Vagina (tissue), 2 donors: ENCODE results near the gene AFF3. TPM values are rescaled to one million over a fixed set of nuclear protein-coding genes. Genes with fewer than 3 reads are reported as not detected.

Experiments
- DNase-seq, 2 donors: peaks; one replicate each; pipeline ENCODE4 v3.0.0-alpha.2; 2017; ENCODE audit errors: extremely low spot score in 2 of 2
- H3K27ac ChIP-seq: fragments of 200-600 bp; sonication (generic); one replicate; pipeline ENCODE4 v1.5.1; 2019
- H3K27me3 ChIP-seq: fragments of 200-600 bp; sonication (generic); one replicate; pipeline ENCODE4 v1.5.1; 2019
- H3K36me3 ChIP-seq, 2 donors: fragments of 200-600 bp; sonication (generic); one replicate each; pipeline ENCODE4 v1.5.1; 2017 to 2019
- H3K4me1 ChIP-seq: fragments of 200-600 bp; sonication (generic); one replicate; pipeline ENCODE4 v1.5.1; 2019
- H3K4me3 ChIP-seq, 2 donors: fragments of 200-600 bp; sonication (generic); 1 replicate in 1 of 2; 2 replicates in 1 of 2; pipeline ENCODE4 v1.5.1; 2016 to 2019
- H3K9me3 ChIP-seq: fragments of 200-600 bp; sonication (generic); one replicate; pipeline ENCODE4 v1.5.1; 2019
- POLR2A ChIP-seq, 2 donors: fragments of 450-650 bp; IDR thresholded peaks; one replicate each; pipeline ENCODE4 v1.6.1; 2017; ENCODE audit warnings: antibody characterized with exemption in 2 of 2, mild to moderate bottlenecking in 2 of 2, moderate library complexity in 2 of 2
- POLR2AphosphoS5 ChIP-seq, 2 donors: sonication (generic); formaldehyde crosslinking; IDR thresholded peaks; one replicate each; pipeline ENCODE4 v1.9.0; 2017; ENCODE audit warnings: antibody characterized with exemption in 2 of 2, mild to moderate bottlenecking in 2 of 2, low read depth in 1 of 2; ENCODE audit not compliant: insufficient read depth in 1 of 2
- intact Hi-C: fragments of 100-400 bp; cut with DNase I; formaldehyde crosslinking; loops from one replicate; pipeline ENCODE4 v1.15.1; 2023
- total RNA-seq: library from RNA; depleted of rRNA; stranded (reverse); fragments of >200 nt; gene quantifications from one replicate; pipeline ENCODE4 v1.2.3, GENCODE V29; 2016
- TF ChIP-seq, protein P1 (sequence below), 3 experiments: fragments of 450-650 bp in 2 of 3; fragments of 200-600 bp in 1 of 3; sonication (generic) in 1 of 3; IDR thresholded peaks; one replicate each; pipeline ENCODE4 v1.5.1; 2017 to 2019; ENCODE audit warnings: antibody characterized with exemption in 3 of 3, mild to moderate bottlenecking in 2 of 3, moderate library complexity in 2 of 3

The AFF3 gene
- total RNA-seq, 1 donor from 2014 or later = 7.6 TPM

DNA sequence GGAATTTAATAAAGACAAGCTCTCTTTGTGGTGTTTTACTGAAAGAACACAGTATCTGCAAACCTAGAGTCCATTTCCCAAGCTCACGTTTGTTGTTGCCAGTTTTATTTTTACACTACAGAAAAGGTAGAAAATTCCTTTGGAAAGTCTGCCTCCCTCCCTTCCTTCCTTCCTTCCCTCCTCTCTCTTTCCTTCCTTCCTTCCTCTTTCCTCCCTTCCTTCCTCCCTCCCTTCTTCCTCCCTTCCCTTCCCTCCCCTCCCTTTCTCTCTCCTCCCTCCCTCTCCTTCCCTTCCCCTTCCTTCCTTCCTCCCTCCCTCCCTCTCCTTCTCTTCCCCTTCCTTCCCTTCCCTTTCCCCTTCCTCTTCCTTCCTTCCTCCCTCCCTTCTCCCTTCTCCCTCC is 516.2 kb downstream of the AFF3 start:
- DNase-seq = no peak
- Histone ChIP-seq H3K27ac (no peak overlapping the region), H3K9me3 (no peaks in the 10 kb centered on the region), H3K36me3 (no peaks in the 10 kb centered on the region), H3K4me3 (no peak overlapping the region), H3K27me3 (no peaks in the 10 kb centered on the region), H3K4me1 (peaks cover 7% of the 10 kb centered on the region)
- intact Hi-C loops = no loop called here
- TF ChIP-seq, protein P1, sequence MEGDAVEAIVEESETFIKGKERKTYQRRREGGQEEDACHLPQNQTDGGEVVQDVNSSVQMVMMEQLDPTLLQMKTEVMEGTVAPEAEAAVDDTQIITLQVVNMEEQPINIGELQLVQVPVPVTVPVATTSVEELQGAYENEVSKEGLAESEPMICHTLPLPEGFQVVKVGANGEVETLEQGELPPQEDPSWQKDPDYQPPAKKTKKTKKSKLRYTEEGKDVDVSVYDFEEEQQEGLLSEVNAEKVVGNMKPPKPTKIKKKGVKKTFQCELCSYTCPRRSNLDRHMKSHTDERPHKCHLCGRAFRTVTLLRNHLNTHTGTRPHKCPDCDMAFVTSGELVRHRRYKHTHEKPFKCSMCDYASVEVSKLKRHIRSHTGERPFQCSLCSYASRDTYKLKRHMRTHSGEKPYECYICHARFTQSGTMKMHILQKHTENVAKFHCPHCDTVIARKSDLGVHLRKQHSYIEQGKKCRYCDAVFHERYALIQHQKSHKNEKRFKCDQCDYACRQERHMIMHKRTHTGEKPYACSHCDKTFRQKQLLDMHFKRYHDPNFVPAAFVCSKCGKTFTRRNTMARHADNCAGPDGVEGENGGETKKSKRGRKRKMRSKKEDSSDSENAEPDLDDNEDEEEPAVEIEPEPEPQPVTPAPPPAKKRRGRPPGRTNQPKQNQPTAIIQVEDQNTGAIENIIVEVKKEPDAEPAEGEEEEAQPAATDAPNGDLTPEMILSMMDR (IDR thresholded peaks at IDR 0.05) = no peak
- TF ChIP-seq POLR2AphosphoS5 (IDR thresholded peaks at IDR 0.05; ENCODE audit: insufficient read depth in 1 of 2, low read depth in 1 of 2) (no peak), POLR2A (IDR thresholded peaks at IDR 0.05) (no peak)

DNA sequence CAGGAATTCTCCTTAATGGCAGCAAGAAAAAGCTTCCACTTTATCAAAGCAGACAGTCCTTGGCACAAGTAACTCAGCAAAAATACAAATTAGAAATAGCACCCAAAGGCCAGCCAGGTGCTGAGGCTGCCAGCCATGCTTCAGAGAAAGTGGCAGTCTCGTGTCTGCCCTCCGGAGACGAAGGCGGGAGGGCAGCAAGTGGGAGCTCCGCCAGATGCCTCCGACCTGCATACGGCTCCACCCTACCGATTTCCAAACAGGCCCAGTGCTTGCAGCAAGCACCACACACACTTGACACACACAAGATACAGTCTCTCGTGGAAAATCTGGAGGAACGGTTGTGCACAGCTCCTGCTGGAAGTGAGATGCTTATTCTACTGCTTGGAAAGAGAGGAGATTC is 517.7 kb downstream of the AFF3 start:
- Histone ChIP-seq H3K4me1 (peaks cover 15% of the 10 kb centered on the region), H3K36me3 (no peaks in the 10 kb centered on the region), H3K4me3 (no peak overlapping the region), H3K9me3 (no peaks in the 10 kb centered on the region), H3K27ac (no peak overlapping the region), H3K27me3 (no peaks in the 10 kb centered on the region)
- intact Hi-C loops = no loop called here
- TF ChIP-seq POLR2A (IDR thresholded peaks at IDR 0.05) = no peak
- TF ChIP-seq POLR2AphosphoS5 (IDR thresholded peaks at IDR 0.05; ENCODE audit: insufficient read depth in 1 of 2, low read depth in 1 of 2) = no peak
- TF ChIP-seq, protein P1 (IDR thresholded peaks at IDR 0.05) = no peak
- no peak for DNase-seq

DNA sequence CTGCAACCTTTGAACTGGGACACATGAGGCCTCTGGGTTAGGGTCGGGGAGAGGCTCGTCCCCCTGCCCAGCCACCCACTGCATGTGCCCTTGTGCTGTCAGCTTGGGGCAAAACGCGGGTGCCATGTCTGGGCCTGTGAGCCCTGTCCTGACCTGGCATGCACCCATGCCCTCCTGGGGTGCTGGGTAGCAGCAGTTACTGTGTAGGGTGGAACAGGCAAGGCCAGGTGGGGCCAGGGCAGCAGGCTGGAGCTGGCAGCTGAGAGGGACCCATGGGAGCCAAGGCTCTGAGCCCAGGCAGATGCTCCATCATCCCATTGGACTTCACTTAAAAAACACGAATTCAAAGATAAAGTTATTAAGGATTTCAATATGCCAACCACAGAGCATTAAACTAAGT is 518.8 kb downstream of the AFF3 start:
- Histone ChIP-seq H3K27ac (no peak overlapping the region), H3K4me3 (no peak overlapping the region), H3K27me3 (no peaks in the 10 kb centered on the region), H3K4me1 (peaks cover 15% of the 10 kb centered on the region), H3K9me3 (no peaks in the 10 kb centered on the region), H3K36me3 (no peaks in the 10 kb centered on the region)
- intact Hi-C loops = no loop called here
- TF ChIP-seq POLR2A (IDR thresholded peaks at IDR 0.05) (no peak), POLR2AphosphoS5 (IDR thresholded peaks at IDR 0.05; ENCODE audit: insufficient read depth in 1 of 2, low read depth in 1 of 2) (no peak)
- no peak for DNase-seq

DNA sequence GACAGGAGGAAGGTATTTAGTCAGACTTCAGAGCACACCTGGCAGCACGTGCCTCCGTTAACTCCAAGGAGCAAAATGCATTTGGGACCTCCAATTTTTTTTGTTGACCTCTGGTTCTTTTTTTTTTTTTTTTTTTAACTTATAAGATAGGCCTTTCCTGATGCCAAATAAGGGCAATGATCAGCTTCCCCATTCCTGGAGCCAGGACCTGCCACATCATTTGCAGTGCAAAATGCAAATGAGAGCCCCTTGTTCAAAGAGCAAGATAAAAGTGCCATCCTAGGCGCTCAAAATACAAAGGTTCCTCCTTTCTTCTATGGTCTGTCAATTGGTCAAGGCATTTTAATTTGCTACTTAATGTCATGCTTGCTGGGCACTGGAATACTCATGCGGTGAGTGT is 519.4 kb downstream of the AFF3 start:
- H3K4me1 ChIP-seq = peaks cover 15% of the 10 kb centered on the region
- no peak overlapping the region for H3K4me3 ChIP-seq
- intact Hi-C loops = no loop called here
- H3K27me3 ChIP-seq = no peaks in the 10 kb centered on the region
- H3K27ac ChIP-seq = no peak overlapping the region
- DNase-seq = no peak
- H3K36me3 ChIP-seq = no peaks in the 10 kb centered on the region
- H3K9me3 ChIP-seq = no peaks in the 10 kb centered on the region
- no peak for TF ChIP-seq POLR2AphosphoS5 (IDR thresholded peaks at IDR 0.05; ENCODE audit: insufficient read depth in 1 of 2, low read depth in 1 of 2)
- TF ChIP-seq, protein P1 (IDR thresholded peaks at IDR 0.05) = no peak
- TF ChIP-seq POLR2A (IDR thresholded peaks at IDR 0.05) = no peak

DNA sequence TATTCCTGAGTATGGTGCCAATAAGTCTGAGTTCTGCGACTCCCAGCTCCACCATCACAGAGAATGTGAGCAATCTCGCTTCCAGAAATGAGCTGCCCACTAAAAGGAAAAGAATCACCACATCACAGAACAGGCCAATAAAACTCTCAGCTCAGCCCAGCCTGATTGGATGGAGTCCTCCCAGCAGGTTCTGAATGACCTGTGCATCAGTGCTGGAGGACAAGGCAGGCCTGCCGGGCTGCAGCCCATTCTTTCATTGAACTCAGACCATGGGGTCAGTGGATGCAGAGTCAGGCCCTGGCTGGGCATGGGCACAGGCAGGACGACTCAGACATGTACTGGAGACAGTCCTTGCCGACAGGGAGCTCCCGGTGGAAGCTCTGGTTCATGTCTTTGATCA is 519.9 kb downstream of the AFF3 start:
- peaks cover 15% of the 10 kb centered on the region for H3K4me1 ChIP-seq

More for the DNA sequence above, 519.9 kb downstream of the AFF3 start:
- TF ChIP-seq, protein P1 (IDR thresholded peaks at IDR 0.05) = no peak
- TF ChIP-seq POLR2A (IDR thresholded peaks at IDR 0.05) (no peak), POLR2AphosphoS5 (IDR thresholded peaks at IDR 0.05; ENCODE audit: insufficient read depth in 1 of 2, low read depth in 1 of 2) (peak in 1 of 2 donors; percentile 32)
- H3K27me3 ChIP-seq = no peaks in the 10 kb centered on the region
- intact Hi-C loops = no loop called here
- DNase-seq = no peak
- H3K36me3 ChIP-seq = no peaks in the 10 kb centered on the region
- H3K27ac ChIP-seq = no peak overlapping the region
- H3K4me3 ChIP-seq = no peak overlapping the region
- H3K9me3 ChIP-seq = no peaks in the 10 kb centered on the region
